Psoas muscle (tissue), 8 donors: ENCODE measurements around the gene GPR152. TPM values are rescaled to one million over a fixed set of nuclear protein-coding genes. Genes with fewer than 3 reads are reported as not detected.
"Not testable (repeated sequence)": the region's sequence is repeated elsewhere in the genome, so short reads cannot be mapped to it uniquely, and the experiment has no call there.

ENCODE experiments used
- ATAC-seq, 4 donors: fragments of 200-7000 bp; cut with Tn5 transposase; one replicate each; pipeline ENCODE4 v1.9.1; 2020; ENCODE audit warnings: moderate library complexity in 3 of 4, mild to moderate bottlenecking in 2 of 4
- DNase-seq, 2 donors: peaks; one replicate each; pipeline ENCODE4 v3.0.0-alpha.2; 2020
- H3K27ac ChIP-seq: fragments of 200-600 bp; one replicate; pipeline ENCODE4 v1.8.0; 2022
- H3K27me3 ChIP-seq, 3 donors: fragments of 200-600 bp in 1 of 3; one replicate each; pipeline versions ENCODE4 v1.6.1 to v1.8.0; 2013 to 2022; ENCODE audit warnings: low read length in 2 of 3, mild to moderate bottlenecking in 2 of 3, moderate library complexity in 1 of 3; ENCODE audit not compliant: insufficient read depth in 3 of 3
- H3K36me3 ChIP-seq, 2 donors: fragments of 200-600 bp in 1 of 2; one replicate each; pipeline versions ENCODE4 v1.6.1 to v1.8.0; 2013 to 2022; ENCODE audit warnings: low read depth in 1 of 2, mild to moderate bottlenecking in 1 of 2, moderate library complexity in 1 of 2; ENCODE audit not compliant: insufficient read depth in 1 of 2
- H3K4me1 ChIP-seq: fragments of 200-600 bp; one replicate; pipeline ENCODE4 v1.8.0; 2022
- H3K4me3 ChIP-seq: fragments of 200-600 bp; one replicate; pipeline ENCODE4 v1.8.0; 2022; ENCODE audit warnings: mild to moderate bottlenecking
- H3K9me3 ChIP-seq: fragments of 200-600 bp; one replicate; pipeline ENCODE4 v1.8.0; 2022
- CTCF ChIP-seq: fragments of 200-600 bp; IDR thresholded peaks from one replicate; pipeline ENCODE4 v1.8.0; 2022; ENCODE audit warnings: antibody characterized with exemption
- WGBS, 3 donors: extraction: QIAGEN DNeasy Blood & Tissue Kit; methylation state at CpG; one replicate each; pipeline versions ENCODE4 v1.1.6 to v1.1.7; 2013; 5-methylcytosine and 5-hydroxymethylcytosine counted together
- intact Hi-C, 2 donors: fragments of 100-400 bp; cut with DNase I; formaldehyde crosslinking; loops; one replicate each; pipeline versions ENCODE4 v1.11.0 to v1.14.2; 2022
- polyA plus RNA-seq, 3 donors: library from polyadenylated mRNA; stranded (reverse); fragments of 200-250 nt; gene quantifications; one replicate each; pipeline ENCODE4 v1.2.3, GENCODE V29; 2013
- total RNA-seq, 4 donors: library from RNA; stranded (reverse); fragmentation: NEBNext Ultra II Directional in 2 of 4; extraction: Animal tissue kit (Norgen Biotek cat#: 25700) in 2 of 4; gene quantifications; one replicate each; pipeline versions ENCODE4 v1.2.1 to v1.2.4, GENCODE V29; 2021 to 2023
- donor health status: healthy with polysubstance abuse.
- donor health status: DM: no; HTN: no; CAD: no; lungs with moderate emphysema.
- donor health status: Bipolar disorder and iron deficiency.
- donor health status: healthy.
- donor health status: DM: yes; HTN: yes; CAD: no.
- donor health status: DM: no; HTN: no; CAD: no.
- donor health status: DM: no; HTN: no; CAD: no.
- donor health status: DM: yes; HTN: yes; CAD: no.

The GPR152 gene
- total and polyA plus RNA-seq, 7 donors = 0.19 TPM; not detected in 6

GRCh38 chr11:67483831-67484665 is 31.5 kb upstream of the GPR152 start:
- H3K27me3 ChIP-seq = no peaks in the 10 kb centered on the region
- DNase-seq = no peak
- 76 to 85% (median 81%) methylated on average over 16 of the region's 16 CpGs for WGBS, 3 donors
- H3K4me1 ChIP-seq = peaks cover 11% of the 10 kb centered on the region
- peaks cover 0 to 23% of the 10 kb centered on the region in 2 donors for H3K36me3 ChIP-seq
- peak overlapping the region; percentile 75 for H3K4me3 ChIP-seq
- H3K9me3 ChIP-seq = no peaks in the 10 kb centered on the region
- ATAC-seq = no peak
- TF ChIP-seq CTCF = no peak
- H3K27ac ChIP-seq = peak overlapping the region; percentile 5
- intact Hi-C loops = no loop called here

GRCh38 chr11:67482827-67483798 is 30.6 kb upstream of the GPR152 start, which contains the start of gene AIP:
Gene AIP (plus strand): TSS chr11:67483026. CDS start chr11:67483159, 133 bp downstream.
- Histone ChIP-seq H3K27me3 (no peaks in the 10 kb centered on the region), H3K36me3 (peaks cover 0 to 20% of the 10 kb centered on the region in 2 donors), H3K9me3 (no peaks in the 10 kb centered on the region), H3K27ac (peak within 1 kb of the TSS; percentile 83), H3K4me3 (peak within 1 kb of the TSS; percentile 75), H3K4me1 (peaks cover 11% of the 10 kb centered on the region)
- TF ChIP-seq CTCF = peak; percentile 9
- intact Hi-C loops = no loop called here
- peak; percentile 97 to 99 for DNase-seq
- ATAC-seq = peak; percentile 98 to 99 (median 98)
- 9 to 10% (median 9%) methylated on average over 58 to 60 of the region's 60 CpGs for WGBS, 3 donors

- peak overlapping the region; percentile 83 for H3K27ac ChIP-seq
- ATAC-seq (peak in 1 of 4 donors; percentile 18), DNase-seq (no peak)
- peaks cover 11% of the 10 kb centered on the region for H3K4me1 ChIP-seq
- no peaks in the 10 kb centered on the region for H3K9me3 ChIP-seq
- H3K4me3 ChIP-seq = peak overlapping the region; percentile 75
- TF ChIP-seq CTCF = no peak
- peaks cover 0 to 12% of the 10 kb centered on the region in 2 donors for H3K36me3 ChIP-seq
- 41 to 48% (median 47%) methylated on average over 19 of the region's 19 CpGs for WGBS, 3 donors
- H3K27me3 ChIP-seq = no peaks in the 10 kb centered on the region
- intact Hi-C loops = no loop called here
Observed at GRCh38 chr11:67482275-67482826, 29.8 kb upstream of the GPR152 start.

GRCh38 chr11:67477344-67478050 is 25.0 kb upstream of the GPR152 start:
- H3K4me1 ChIP-seq, DNase-seq, H3K9me3 ChIP-seq, H3K27ac ChIP-seq, intact Hi-C loops, H3K36me3 ChIP-seq, H3K4me3 ChIP-seq, H3K27me3 ChIP-seq, ATAC-seq: not testable (repeated sequence)
- 77 to 84% (median 81%) methylated on average over 12 to 14 of the region's 16 CpGs for WGBS, 3 donors

GRCh38 chr11:67476692-67477091 is 24.2 kb upstream of the GPR152 start:
- H3K27ac ChIP-seq, H3K4me1 ChIP-seq, H3K36me3 ChIP-seq, H3K9me3 ChIP-seq, H3K4me3 ChIP-seq, intact Hi-C loops, H3K27me3 ChIP-seq, ATAC-seq, DNase-seq: not testable (repeated sequence)
- WGBS, 3 donors = 73 to 78% (median 77%) methylated on average over 10 of the region's 10 CpGs
